Fibroblast of skin of left quadriceps (primary cell): ENCODE results near the gene USP6.
"Not testable (repeated sequence)": the region's sequence is repeated elsewhere in the genome, so short reads cannot be mapped to it uniquely, and the experiment has no call there.

ENCODE experiments used
- DNase-seq, 2 experiments: peaks; one replicate each; pipeline ENCODE4 v3.0.0-alpha.2; 2013; ENCODE audit warnings: low read depth in 2 of 2

The USP6 gene

DNA sequence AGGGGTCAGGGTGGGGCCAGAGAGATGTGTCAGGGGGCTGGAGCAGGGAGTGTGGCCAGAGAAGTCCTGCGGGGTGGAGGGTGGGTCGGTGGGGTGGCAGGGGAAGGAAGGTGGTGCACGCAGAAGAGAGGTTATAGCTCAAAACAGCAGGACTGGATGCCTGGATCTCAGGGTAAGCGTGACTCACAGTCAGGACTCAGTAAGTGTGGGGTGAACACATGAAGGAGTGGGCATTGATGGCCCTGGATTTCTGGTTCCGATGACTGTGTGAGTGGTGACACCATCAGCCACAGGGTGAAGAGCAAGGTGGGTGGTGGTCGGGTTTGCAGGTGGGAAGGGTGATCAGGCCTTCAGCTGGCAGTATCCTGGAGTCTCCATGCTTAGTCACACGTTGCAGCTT, 6.2 kb downstream of the USP6 start:
- DNase-seq = not testable (repeated sequence)

DNA sequence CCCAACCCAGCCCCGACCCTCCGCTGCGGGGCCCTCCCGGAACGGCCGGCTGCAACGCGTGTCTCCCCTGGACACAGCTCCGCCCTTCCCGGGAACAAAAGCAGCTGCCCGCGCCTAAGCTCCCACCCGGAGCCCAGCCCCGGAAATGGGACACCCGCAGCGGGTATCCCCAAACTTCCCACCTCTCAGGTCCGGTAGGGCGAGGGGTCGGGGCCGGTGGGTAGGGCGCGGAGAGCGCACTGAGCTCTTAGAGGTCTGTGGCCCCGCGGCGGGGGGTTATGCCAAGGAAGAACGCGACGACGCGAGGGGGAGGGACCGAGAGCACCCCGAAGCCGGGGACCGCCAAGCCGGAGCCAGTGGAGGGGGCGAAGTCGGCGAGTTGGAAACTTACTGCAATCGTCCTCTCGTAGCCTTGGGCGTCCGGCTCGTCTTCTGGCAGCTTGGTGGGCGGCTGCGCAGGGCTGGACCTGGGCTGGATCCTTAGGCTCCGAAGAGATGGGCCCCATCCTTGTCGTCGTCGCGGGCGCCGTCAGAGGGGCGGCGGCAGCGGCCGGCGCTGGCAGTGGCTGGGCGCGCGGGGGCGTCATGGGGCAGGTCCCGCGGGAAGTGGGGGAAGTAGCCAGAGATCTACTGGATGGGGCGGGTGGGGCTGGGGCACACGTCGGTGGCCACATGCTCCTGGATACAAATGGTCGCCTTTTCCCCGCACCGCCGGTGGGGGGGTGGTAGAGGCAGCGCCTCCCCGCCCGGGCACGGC, 6.9 kb downstream of the USP6 start:
- DNase-seq = no peak

DNA sequence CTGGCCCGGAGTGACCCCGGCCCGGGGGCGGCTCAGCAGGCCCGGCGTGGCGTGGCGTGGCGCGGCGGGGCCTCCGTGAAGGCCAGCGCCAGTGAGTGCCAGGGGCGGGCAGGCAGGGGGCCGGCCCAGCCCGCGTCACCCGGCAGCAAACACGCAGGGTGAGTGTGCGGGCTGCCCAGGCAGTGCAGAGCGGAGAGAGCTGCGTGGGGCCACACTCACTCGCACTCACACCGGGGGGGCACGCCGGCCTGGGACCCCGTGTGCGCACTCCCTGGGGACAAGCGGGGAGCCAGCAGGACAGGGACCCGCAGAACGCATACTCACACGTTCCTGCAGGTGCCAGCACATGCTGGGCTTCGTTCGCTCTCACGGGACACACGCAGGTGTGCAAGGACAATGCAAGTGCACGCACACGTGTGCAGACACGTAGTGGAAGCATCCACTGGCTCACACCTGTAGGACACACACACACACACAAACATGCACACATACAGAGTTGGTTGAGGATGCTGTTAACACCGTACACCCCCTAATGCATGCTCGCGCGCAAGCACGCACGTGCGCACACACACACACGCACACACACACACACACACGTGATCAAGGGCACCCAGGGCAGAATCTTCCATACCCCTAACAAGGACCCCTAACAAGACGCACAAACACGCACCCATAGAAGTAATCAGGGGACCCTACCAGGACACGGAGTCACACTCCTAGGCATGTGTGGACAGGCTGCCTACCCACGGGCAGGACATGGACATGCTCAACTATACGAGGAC, 7.7 kb downstream of the USP6 start:
- no peak for DNase-seq

DNA sequence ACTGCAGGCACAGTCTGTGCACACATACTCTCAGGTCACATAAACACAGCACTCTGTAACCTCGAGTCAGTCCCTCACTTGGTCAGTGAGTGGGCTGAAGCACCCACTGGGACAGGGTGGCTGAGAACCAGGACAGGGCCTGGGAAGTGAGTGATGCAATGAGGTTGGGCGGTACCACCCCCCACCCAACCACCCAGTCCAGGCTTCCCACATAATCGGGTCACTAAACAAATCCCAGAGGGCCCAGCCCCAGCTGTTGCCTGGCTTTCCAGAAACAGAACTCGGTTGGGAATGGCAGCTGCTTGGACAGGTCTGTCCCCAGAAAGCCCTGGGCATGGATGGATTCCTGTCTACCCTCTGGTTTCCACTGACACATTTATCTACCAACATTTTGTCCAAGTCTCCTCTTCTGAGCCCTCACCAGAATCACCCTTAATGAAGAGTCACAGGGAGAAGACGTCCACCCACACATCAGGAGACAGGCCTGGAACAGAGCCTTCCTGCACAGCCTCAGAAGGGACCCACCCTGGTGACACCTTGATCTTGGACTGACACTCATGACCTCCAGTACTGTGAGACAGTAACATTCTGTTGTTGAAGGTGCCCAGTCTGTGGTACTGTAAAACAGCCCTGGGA, 8.4 kb downstream of the USP6 start:
- DNase-seq = not testable (repeated sequence)

DNA sequence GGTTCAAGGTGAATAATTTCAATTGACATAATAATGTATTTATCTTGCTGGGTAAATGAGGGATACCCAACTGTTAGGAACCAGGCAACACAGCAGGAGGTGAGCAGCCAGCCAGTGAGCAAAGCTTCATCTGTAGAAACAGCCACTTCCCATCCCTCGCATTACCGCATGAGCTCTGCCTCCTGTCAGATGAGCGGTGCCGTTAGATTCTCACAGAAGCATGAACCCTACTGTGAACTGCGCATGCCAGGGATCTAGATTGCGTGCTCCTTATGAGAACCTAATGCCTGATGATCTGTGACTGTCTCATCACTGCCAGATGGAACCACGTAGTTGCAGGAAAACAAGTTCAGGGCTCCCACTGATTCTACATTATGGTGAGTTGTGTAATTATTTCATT, 9.1 kb downstream of the USP6 start:
- DNase-seq = not testable (repeated sequence)

DNA sequence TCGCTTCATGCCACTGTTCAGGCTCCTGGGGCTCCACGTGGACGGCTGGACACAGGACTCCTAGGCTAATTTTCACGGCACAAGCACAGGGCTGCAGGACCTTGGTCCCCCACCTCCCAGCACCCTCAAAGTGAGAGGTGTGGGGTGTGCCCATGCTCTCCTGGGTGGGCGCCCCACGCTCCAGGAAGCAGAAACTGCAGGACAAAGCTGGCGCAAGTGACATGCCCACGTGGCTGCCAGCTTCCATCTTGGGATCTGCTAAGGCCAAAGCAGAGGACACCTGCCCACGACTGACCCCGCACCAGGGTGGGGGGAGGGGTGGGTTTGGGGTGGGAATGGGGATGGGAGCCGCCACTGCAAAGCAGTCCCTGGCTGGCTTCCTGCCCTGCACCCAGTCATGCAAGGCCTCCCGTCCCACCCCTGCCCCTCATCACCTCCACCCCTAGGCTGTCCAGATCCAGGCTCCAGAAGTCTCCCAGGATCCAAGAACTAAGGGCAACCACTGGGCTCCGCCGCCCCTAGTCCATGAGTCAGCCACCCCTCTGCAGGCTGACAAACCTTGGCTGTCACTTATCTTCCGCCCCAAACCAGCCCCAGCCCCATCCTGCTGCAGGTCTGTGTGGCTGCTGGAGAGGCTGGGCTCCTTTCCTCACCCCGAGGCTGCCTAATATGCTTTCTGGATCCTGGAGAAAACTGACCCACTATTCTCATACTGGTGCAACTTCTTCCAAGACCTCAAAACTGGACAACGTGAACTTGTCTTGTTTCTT, 11.1 kb downstream of the USP6 start:
- no peak for DNase-seq

DNA sequence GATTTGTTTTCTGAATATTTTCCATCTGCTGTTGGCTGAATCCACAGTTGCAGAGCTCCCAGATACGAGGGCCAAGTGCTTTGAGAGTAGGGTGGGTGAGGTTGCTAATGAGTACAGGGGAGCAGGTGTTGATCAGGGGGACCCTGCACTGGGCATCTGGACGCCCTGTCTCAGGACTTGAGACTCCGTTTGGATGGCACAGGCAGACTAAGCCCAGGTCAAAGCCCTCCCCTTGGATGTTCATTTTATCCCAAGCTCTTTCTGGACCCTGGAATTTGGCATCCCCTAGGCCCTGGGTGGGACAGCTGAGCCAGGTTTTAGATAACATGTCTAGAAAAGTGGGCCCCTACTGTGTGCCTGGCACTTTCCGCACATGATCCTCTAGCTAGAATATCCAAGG, 12.1 kb downstream of the USP6 start:
- DNase-seq = no peak

DNA sequence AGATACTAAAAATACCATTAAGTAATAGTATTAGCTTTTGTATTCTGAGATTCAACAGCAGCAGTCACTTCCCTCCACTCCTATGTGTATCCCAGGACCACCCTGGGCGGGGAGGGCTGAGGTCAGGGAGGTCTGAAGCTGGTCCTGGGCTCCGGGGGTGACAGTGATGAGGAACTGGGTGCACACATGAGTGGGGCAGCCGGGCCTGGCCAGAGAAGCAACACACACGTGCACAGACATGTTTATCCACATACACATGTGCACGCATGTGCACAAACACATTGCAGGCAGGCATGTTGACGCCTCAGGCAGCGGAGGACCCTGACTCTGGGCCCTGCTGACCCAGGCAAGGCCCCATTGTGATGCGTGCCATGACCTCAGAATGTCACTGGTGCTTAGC, 12.6 kb downstream of the USP6 start:
- not testable (repeated sequence) for DNase-seq

DNA sequence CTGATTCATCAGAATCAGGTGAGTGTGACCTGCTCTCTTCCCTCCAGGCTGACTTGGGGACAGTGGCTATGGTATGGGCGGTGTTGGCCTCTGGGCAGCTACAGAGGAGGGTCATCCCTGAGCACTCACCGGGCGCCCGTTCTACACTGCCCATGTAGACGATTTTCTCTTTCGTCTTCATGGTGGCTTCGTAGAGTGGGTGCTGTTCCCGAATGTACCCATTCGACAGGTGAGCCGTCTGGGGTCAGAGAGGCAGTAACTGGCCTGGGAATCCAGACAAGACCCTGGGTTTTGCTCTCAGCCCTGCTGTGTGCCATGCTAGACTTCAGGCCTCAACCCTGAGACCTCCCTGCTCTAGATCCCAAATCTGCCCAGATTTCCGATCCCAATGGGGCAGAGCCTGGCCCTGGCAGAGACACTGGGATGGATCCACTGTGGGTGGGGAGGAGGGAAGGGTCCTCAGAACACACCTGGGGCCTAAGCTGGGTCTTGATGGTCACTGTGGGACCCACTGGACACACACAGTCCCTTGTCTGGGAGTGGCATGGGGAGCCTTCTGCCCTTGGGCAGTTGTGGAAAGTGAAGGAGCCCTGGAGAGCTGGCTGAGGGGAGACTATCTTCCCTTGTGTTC, 13.2 kb downstream of the USP6 start:
- no peak for DNase-seq

DNA sequence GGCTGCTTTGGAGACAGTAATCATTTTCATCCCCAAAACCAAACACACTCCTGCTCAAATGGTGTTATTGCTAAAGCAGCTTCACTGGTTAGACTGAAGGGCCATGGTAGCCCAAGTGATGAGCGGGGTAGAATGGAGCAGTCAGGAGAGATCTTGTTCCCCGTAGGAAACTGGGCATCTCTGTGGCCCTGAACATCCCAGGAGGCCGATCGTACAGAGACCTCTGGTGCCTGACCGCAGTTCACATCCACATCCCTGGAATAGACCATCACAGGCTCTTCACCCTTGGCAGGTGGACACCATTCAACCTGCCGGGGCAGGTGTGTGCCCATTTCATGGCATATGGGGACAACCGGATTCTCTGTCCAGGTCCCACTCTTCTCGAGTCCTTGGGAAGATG, 13.9 kb downstream of the USP6 start:
- not testable (repeated sequence) for DNase-seq

DNA sequence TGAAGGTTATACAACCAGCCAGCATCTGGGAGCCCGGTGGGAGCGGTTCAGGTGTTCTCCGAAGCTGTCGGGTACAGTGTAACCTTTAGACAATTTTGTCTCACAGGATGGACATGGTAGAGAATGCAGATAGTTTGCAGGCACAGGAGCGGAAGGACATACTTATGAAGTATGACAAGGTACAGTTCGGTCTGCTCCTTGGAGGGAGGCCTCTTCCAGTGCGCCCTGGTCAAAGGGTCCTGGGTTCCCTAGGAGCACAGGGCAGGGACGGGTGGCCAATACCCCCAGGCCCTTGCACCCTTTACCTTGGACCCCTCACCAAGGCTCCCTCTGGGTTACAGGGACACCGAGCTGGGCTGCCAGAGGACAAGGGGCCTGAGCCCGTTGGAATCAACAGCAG, 14.4 kb downstream of the USP6 start:
- not testable (repeated sequence) for DNase-seq

DNA sequence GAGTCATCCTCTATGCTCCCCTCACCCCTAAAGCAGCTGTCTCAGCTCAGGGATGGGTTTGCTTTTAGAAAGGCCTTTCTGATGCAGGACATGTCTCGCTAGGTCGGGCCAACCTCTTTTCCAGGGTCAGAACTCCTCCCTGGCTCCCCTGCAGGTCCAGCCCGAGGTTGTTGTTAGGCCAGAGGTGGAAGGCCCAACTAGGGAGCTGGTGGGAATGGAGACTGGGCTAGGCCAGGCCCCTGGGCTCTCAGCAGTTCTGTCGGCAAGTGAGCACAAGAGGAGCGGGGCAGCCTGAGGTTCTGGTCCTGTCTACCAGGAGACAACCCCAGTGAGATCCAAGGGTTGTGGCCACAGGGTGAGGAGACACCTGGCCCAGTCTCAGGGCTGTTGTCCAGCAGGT, 14.9 kb downstream of the USP6 start:
- not testable (repeated sequence) for DNase-seq

DNA sequence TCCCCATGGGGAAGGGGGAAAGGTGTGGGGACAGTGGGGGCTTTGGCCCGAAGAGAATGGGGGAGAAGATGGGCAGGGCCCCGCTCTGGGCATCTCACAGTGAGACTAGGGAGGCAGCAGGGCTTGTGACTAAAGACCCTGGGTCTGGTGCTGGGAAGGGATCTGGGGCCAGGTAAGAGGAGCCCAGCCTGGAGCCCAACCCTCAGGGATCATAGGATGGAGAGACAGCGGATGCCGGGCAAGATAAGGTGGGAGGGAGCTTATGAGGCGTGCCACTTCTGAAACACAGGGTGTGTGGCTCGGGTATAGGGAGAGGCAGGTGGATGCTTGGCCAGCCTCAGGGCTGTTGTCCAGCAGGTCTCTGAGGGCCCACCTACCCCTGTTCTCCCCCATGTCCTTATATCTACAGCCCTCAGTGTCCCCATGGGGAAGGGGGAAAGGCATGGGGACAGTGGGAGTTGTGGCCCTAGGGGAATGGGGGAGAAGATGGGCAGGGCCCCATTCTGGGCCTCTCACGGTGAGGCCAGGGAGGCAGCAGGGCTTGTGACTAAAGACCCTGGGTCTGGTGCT, 15.4 kb downstream of the USP6 start:
- DNase-seq = no peak

DNA sequence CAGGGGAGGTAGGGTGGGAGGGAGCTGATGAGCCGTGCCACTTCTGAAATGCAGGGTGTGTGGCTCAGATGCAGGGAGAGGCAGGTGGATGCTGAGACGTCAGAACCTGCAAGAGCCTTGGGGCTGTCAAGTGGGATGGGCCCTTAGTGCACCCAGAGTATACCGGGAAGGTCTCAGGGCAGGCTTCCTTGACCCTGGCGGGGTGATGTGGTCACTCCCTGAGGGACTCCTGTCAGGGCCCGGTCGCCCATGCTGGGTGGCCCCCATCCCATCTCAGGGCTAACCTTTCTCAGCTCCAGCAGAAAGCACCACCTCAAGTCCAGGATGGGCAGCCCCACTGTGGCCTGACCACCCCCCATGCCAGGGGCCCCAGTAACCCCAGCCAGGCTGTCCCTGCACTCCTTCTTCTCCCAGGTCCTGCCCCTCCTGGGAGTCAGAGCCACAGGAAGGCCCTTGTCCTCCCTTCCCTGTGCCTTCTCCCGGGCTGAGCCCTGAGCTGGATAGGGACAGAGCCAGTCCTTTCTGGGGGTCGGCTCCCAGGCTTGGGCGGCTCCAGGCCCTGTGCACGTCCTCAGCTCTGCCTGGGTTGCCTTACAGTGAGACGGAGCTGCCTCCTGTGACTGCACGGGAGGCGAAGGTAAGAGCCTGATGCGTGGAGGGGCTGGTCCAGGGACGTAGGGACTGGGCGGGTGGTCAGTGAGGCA, 16.1 kb downstream of the USP6 start:
- DNase-seq = not testable (repeated sequence)

DNA sequence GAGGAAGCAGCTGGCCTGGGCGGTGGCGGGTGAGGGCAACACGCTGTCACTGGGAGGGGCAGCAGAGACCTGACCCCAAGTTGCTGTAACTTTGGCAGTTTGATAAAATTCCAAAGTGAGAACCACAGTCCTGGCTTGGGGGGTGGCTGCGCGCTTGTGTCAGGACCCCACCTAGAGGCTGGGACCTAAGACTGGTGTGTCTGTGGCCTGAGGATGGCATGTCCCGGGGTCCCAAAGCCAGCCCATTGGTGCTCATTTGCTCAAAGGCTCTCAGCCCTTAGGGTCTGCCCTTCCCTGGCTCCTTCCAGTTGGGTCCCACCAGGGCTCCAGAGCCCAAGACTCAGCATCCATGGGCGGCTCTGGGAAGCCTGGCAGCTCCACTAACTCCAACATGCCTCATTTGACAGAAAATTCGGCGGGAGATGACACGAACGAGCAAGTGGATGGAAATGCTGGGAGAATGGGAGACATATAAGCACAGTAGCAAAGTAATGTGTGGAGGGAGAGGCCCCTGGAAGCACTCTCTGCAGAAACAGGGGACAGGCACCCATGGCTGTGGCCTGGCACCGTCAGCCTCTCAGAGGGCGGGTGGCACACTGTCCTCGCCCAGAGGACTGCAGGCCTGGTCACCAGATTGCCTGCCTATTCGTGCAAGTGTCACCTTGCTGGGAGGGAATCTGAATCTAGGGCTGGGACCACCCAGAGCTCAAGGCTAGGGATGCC, 16.8 kb downstream of the USP6 start:
- DNase-seq = not testable (repeated sequence)

DNA sequence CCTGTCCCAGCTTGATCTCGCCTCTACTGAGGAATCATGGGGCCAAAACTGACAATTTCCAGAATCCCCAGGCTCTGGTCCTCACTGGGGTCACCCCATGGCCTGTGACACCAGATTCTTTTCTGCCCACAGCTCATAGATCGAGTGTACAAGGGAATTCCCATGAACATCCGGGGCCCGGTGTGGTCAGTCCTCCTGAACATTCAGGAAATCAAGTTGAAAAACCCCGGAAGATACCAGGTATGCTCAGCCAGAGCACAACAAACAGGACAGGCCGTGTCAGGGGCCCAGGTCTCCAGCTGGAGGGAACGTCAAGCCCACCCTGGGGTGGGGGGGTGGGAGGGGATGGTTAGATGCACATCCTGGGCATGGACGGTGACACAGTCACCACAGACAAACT, 17.5 kb downstream of the USP6 start:
- no peak for DNase-seq

DNA sequence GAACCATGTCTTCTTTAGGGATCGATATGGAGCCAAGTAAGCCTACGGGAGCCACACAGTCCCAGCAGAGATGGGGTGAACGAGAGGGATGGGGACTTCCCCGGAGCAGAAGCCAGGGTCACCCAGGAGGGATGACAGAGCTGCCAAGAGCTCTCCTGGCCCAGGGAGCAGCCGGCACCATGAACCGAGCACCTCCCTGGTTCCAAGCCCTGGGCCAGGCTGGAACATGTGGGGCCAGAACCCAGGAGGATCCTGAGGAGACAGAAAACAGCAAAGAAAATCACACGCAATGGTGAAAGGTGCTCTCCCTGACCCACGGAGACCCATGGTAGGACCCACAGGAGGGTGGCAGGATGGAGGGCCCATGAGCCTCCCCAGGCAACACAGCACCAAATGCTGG, 18.1 kb downstream of the USP6 start:
- not testable (repeated sequence) for DNase-seq

DNA sequence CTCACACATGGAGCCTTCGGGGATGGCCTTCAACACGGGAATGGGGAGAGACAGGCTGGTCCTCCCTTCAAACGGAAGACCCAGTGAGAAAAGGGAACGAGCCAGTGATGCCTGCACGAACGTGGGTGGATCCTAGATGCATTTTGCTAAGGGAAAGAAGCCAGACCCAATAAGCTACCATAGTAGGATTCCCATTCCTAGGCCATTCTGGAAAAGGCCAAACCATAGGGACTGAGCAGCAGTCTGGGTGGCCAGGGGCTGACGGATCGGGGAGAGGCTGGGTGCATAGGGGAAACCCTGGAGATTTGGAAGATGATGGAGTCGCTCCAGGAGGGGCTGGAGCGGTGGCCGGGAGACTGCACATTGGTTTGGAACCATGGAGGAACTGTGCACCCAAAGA, 18.7 kb downstream of the USP6 start:
- not testable (repeated sequence) for DNase-seq

DNA sequence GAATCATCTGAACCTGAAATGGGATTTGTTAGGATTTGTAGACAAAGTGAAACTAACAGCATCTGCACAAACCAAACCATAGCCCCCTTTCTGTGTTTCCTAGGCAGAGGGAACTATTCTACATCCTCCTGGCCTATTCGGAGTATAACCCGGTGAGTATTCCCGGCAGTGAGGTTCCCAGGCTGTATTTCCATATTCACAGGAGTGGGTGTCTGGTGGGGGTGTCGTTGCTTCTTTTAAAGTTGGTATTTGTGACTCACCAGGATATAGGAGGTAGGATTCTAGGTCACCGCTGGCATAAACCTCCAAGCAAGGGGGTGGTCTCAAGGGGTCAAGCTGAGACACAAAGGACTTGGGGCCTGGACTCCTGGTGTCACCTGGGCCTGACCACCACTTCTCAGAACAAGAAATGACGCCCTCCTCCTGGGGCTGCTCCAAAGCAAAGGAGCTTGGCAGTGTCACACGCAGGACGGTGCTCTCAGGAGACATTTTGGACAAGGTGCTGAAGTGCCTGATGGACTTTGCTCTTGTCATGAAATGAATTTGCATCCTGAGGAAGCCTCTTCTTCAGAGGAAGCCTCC, 19.4 kb downstream of the USP6 start:
- DNase-seq = not testable (repeated sequence)
